PC-9 (cell line): ENCODE data around the gene SWI5. TPM values are rescaled to one million over a fixed set of nuclear protein-coding genes. Genes with fewer than 3 reads are reported as not detected.

Experiments
- BruUV-seq: library from RNA; stranded (reverse); fragments of 400-500 nt; replicated peaks from 2 replicates; lab custom pipeline; 2021; lab: Mats Ljungman, UMichigan
- CTCF ChIA-PET: fragments of 300-600 bp; sonication (Branson Sonifier 250); formaldehyde crosslinking; loops from one replicate; lab custom pipeline; 2022; ENCODE audit warnings: antibody characterized with exemption; lab: Charles Lee
- POLR2A ChIA-PET: fragments of 300-600 bp; sonication (Branson Sonifier 250); formaldehyde crosslinking; loops from one replicate; lab custom pipeline; 2022; ENCODE audit warnings: antibody characterized with exemption; ENCODE audit not compliant: unreplicated experiment; lab: Charles Lee
- DNase-seq, 2 experiments: peaks; one replicate each; pipeline versions ENCODE4 v3.0.0 to v3.0.0-alpha.2; 2015 to 2022; ENCODE audit warnings: mixed read lengths in 1 of 2
- H2AFZ ChIP-seq: fragments of 200-600 bp; sonication (generic); 2 replicates; pipeline ENCODE4 v1.8.1; 2017; ENCODE audit warnings: antibody characterized with exemption
- H3F3A ChIP-seq: fragments of 200-600 bp; sonication (generic); 2 replicates; pipeline ENCODE4 v1.8.1; 2017; ENCODE audit warnings: antibody characterized with exemption, mild to moderate bottlenecking, low read depth; ENCODE audit not compliant: insufficient read depth
- H3K27ac ChIP-seq: fragments of 200-600 bp; sonication (generic); 2 replicates; pipeline ENCODE4 v1.6.1; 2016; ENCODE audit warnings: mixed run types
- H3K27me3 ChIP-seq: fragments of 200-600 bp; sonication (generic); 2 replicates; pipeline ENCODE4 v1.6.1; 2016; ENCODE audit warnings: low read depth, mixed run types; ENCODE audit not compliant: insufficient read depth
- H3K36me3 ChIP-seq: fragments of 200-600 bp; sonication (generic); 2 replicates; pipeline ENCODE4 v1.6.1; 2016; ENCODE audit warnings: low read depth, mixed run types
- H3K4me1 ChIP-seq: fragments of 200-600 bp; sonication (generic); replicated peaks from 2 replicates; pipeline ENCODE4 v1.6.1; 2016; ENCODE audit warnings: mixed run types; ENCODE audit not compliant: insufficient read depth
- H3K4me2 ChIP-seq: fragments of 200-600 bp; sonication (generic); 2 replicates; pipeline ENCODE4 v1.6.1; 2017; ENCODE audit warnings: mixed run types
- H3K4me3 ChIP-seq: fragments of 200-600 bp; sonication (generic); 2 replicates; pipeline ENCODE4 v1.6.1; 2016; ENCODE audit warnings: mixed run types
- H3K79me2 ChIP-seq: fragments of 200-600 bp; sonication (generic); 2 replicates; pipeline ENCODE4 v1.6.1; 2017; ENCODE audit warnings: low read depth, mixed run types
- H3K9me2 ChIP-seq: fragments of 200-600 bp; sonication (generic); 2 replicates; pipeline ENCODE4 v1.8.1; 2017; ENCODE audit warnings: mild to moderate bottlenecking; ENCODE audit not compliant: insufficient read depth
- H3K9me3 ChIP-seq: fragments of 200-600 bp; sonication (generic); 2 replicates; pipeline ENCODE4 v1.8.1; 2016; ENCODE audit warnings: low read depth; ENCODE audit not compliant: insufficient read depth
- H4K20me1 ChIP-seq: fragments of 200-600 bp; sonication (generic); 2 replicates; pipeline ENCODE4 v1.8.1; 2017; ENCODE audit not compliant: insufficient read depth
- CTCF ChIP-seq: fragments of 200-600 bp; sonication (generic); conservative IDR thresholded peaks from 2 replicates; pipeline ENCODE4 v1.6.1; 2017; ENCODE audit warnings: mixed run types, antibody characterized with exemption, mild to moderate bottlenecking, moderate library complexity
- EZH2 ChIP-seq: fragments of 200-600 bp; sonication (generic); IDR thresholded peaks from 2 replicates; pipeline ENCODE4 v1.8.0; 2017; ENCODE audit warnings: antibody characterized with exemption, low read depth
- intact Hi-C: fragments of 100-400 bp; cut with micrococcal nuclease; formaldehyde crosslinking; loops from one replicate; pipeline ENCODE4 v1.10.0; 2022; ENCODE audit not compliant: unreplicated experiment
- total RNA-seq: library from RNA; stranded (reverse); gene quantifications from 2 replicates; pipeline ENCODE4 v1.2.3, GENCODE V29; 2021

Gene SWI5
- total RNA-seq, 1 experiment from 2014 or later = 86.0 TPM

DNA sequence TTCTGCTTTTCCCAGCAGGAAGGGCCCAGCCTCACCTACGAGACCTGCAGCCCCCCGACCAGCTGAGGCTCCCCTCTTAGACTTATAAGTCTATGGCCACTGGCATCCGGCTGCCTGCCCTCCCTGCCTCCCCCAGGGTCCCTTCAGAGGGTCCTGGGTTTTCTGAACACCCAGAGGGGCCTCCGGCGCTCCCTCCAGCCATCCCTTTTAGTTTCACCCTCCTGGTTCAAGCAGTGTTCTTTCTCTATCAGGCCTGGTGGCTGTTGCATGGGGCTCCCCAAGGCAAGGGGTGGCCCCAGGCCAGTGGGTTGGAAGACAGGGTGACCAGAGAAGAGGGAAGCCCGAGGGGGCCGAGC, 22.1 kb upstream of the SWI5 start:
- peaks cover 29% of the 10 kb centered on the region; the same call in 1 of the 2 replicates for H3F3A ChIP-seq
- H3K9me2 ChIP-seq = no peaks in the 10 kb centered on the region
- no peaks in the 10 kb centered on the region for H3K27me3 ChIP-seq
- H3K4me1 ChIP-seq = no peaks in the 10 kb centered on the region
- no peaks in the 10 kb centered on the region for H3K36me3 ChIP-seq
- H3K9me3 ChIP-seq = no peaks in the 10 kb centered on the region
- H3K79me2 ChIP-seq = no peaks in the 10 kb centered on the region
- CTCF ChIA-PET = no interaction called here
- H3K4me3 ChIP-seq = no peak overlapping the region
- H4K20me1 ChIP-seq = no peaks in the 10 kb centered on the region
- no TSS peak for BruUV-seq
- DNase-seq = no peak
- no peak for TF ChIP-seq CTCF
- TF ChIP-seq EZH2 = no peak
- no peak overlapping the region for H2AFZ ChIP-seq
- no peak overlapping the region for H3K27ac ChIP-seq
- intact Hi-C loops = loop anchor here (2.0 kb wide), 1 partner anchor 129 kb away; no protein-coding TSS in a partner anchor
- no peak overlapping the region for H3K4me2 ChIP-seq
- POLR2A ChIA-PET = interaction anchor here (0.6 kb wide), 1 partner anchor 53 kb away, joined by 3 read pairs; no protein-coding TSS in a partner anchor

DNA sequence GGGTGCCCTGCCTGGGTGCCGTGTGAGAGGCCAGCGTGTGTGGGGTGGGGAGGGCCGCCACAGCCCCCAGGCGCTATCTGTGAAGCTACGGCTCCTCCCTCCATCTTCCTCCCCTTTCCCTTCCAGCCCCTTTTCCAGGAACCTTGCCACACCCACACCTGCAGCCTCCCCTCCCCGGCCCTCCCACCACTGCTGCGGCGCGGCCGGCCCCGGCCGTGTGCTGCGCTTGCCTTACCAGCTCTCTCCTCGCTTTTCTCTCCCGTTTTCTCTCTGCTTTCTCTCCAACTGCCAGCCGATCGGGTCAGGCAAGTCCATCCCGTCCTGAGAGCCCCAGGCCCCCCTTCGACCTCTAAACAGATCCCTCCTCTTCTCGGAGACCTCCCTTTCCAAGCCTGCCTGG, 21.7 kb upstream of the SWI5 start:
- CTCF ChIA-PET = no interaction called here
- Histone ChIP-seq H2AFZ (no peak overlapping the region), H3K79me2 (no peaks in the 10 kb centered on the region), H4K20me1 (no peaks in the 10 kb centered on the region), H3K9me2 (no peaks in the 10 kb centered on the region), H3K9me3 (no peaks in the 10 kb centered on the region), H3K27me3 (no peaks in the 10 kb centered on the region), H3K4me2 (no peak overlapping the region), H3K36me3 (no peaks in the 10 kb centered on the region), H3F3A (peaks cover 29% of the 10 kb centered on the region; the same call in 1 of the 2 replicates), H3K27ac (no peak overlapping the region), H3K4me3 (no peak overlapping the region), H3K4me1 (no peaks in the 10 kb centered on the region)
- TSS peak; percentile 17 for BruUV-seq
- POLR2A ChIA-PET = interaction anchor here (0.6 kb wide), 1 partner anchor 53 kb away, joined by 3 read pairs; no protein-coding TSS in a partner anchor
- TF ChIP-seq EZH2 = no peak
- no peak for TF ChIP-seq CTCF
- no peak for DNase-seq
- intact Hi-C loops = loop anchor here (2.0 kb wide), 1 partner anchor 130 kb away; no protein-coding TSS in a partner anchor

DNA sequence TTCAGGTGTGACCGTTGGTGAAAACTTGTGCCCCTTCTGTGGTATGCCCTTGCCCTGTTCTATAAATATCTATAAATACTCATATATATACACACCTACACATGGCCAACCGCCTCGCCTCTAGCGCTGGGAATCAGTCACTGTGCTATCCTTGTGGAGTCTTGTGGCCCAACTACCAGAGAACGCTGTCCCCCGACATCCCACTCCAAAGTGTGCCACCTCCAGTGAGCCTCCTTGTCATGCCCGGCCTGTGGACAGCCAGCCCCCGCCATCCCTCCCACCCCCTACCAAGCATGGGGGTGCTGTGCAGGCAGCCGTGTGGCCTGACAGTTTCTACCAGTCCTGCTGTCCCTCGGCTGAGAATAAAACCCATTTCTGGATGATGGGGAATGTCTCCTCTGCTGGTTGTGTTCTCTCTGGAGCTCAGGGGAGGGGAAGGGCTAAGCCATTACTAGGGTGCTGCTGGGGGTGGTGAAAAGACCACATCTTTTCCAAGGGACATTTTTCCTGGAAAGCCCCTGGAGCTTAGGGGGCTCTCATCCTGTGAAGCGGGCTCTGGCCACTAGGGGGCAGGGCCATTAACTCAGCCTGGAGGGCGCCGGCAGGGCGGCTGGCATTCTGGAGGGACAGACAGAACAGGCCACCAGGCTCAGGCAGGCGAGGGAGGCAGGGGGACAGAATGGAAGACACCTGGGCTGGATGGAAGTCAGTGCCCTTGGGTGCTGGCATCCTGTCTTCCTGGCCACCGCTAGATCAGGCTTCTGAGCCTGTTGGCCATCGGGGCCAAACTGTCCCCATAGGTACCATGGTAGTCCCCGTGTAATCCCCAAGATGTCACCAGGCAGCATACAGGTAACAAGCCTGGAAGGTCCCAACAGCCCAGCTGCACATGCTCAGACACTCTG, 21.0 kb upstream of the SWI5 start:
- Histone ChIP-seq H3K9me3 (no peaks in the 10 kb centered on the region), H3K79me2 (no peaks in the 10 kb centered on the region), H2AFZ (no peak overlapping the region), H4K20me1 (no peaks in the 10 kb centered on the region), H3F3A (peaks cover 24% of the 10 kb centered on the region; the same call in 1 of the 2 replicates), H3K4me3 (no peak overlapping the region), H3K36me3 (no peaks in the 10 kb centered on the region), H3K4me2 (no peak overlapping the region), H3K27ac (no peak overlapping the region), H3K9me2 (no peaks in the 10 kb centered on the region), H3K27me3 (no peaks in the 10 kb centered on the region), H3K4me1 (no peaks in the 10 kb centered on the region)
- ChIA-PET POLR2A (interaction anchor here (0.7 kb wide), 1 partner anchor 14 kb away, joined by 3 read pairs; no protein-coding TSS in a partner anchor), CTCF (interaction anchor here (0.6 kb wide), 1 partner anchor 40 kb away, joined by 10 read pairs; no protein-coding TSS in a partner anchor)
- DNase-seq = peak in 1 of 2 experiments; percentile 68
- TF ChIP-seq CTCF (peak; percentile 93), EZH2 (no peak)
- BruUV-seq = no TSS peak
- intact Hi-C loops = loop anchor here (2.0 kb wide), 1 partner anchor 130 kb away; no protein-coding TSS in a partner anchor
